K562 (cell line): ENCODE measurements around the gene CDKN1C. TPM values are rescaled to one million over a fixed set of nuclear protein-coding genes. Genes with fewer than 3 reads are reported as not detected.

Experiments
- ARHGAP35 ChIP-seq: fragments of 450-650 bp; IDR thresholded peaks from 2 replicates; pipeline ENCODE4 v1.6.1; 2018; ENCODE audit not compliant: partially characterized antibody
- ASH1L ChIP-seq: fragments of 450-650 bp; IDR thresholded peaks from 2 replicates; pipeline ENCODE4 v1.6.1; 2018; ENCODE audit warnings: borderline replicate concordance, mild to moderate bottlenecking, low read depth; ENCODE audit not compliant: partially characterized antibody
- ATF3 ChIP-seq, 2 experiments: fragments of 450-650 bp in 1 of 2; sonication (generic) in 1 of 2; formaldehyde crosslinking in 1 of 2; IDR thresholded peaks in 1 of 2; conservative IDR thresholded peaks in 1 of 2; 2 replicates each; pipeline versions ENCODE4 v1.6.1 to v1.8.1; 2016 to 2023; ENCODE audit warnings: mild to moderate bottlenecking in 2 of 2, moderate library complexity in 2 of 2, inconsistent platforms in 1 of 2, missing genetic modification reagents in 1 of 2
- CXXC5 ChIP-seq: fragments of 250-450 bp; sonication (Bioruptor Pico); IDR thresholded peaks from 2 replicates; pipeline ENCODE4 v1.8.0; 2022; ENCODE audit warnings: inconsistent platforms, mild to moderate bottlenecking, moderate library complexity
- DPF2 ChIP-seq: fragments of 450-650 bp; IDR thresholded peaks from 2 replicates; pipeline ENCODE4 v1.6.1; 2016
- GATAD2B ChIP-seq: fragments of 450-650 bp; IDR thresholded peaks from 2 replicates; pipeline ENCODE4 v1.6.1; 2017; ENCODE audit warnings: mild to moderate bottlenecking, borderline replicate concordance
- HCFC1 ChIP-seq: IDR thresholded peaks from 2 replicates; pipeline ENCODE4 v1.6.1; 2012; ENCODE audit warnings: low read depth, low read length, improper control_type of control experiment
- HDAC2 ChIP-seq: fragments of 450-650 bp; IDR thresholded peaks from 2 replicates; pipeline ENCODE4 v1.6.1; 2016; ENCODE audit warnings: mild to moderate bottlenecking
- IRF9 ChIP-seq: fragments of 450-650 bp; IDR thresholded peaks from 2 replicates; pipeline ENCODE4 v1.6.1; 2016; ENCODE audit warnings: missing biosample characterization, missing genetic modification characterization
- L3MBTL2 ChIP-seq: fragments of 450-650 bp; IDR thresholded peaks from 2 replicates; pipeline ENCODE4 v1.6.1; 2016; ENCODE audit warnings: mild to moderate bottlenecking, moderate library complexity
- MYC ChIP-seq, 2 experiments: fragments of 250-450 bp in 1 of 2; sonication (Bioruptor Pico) in 1 of 2; IDR thresholded peaks; 2 replicates each; pipeline versions ENCODE4 v1.5.1 to v1.6.1; 2012 to 2021; ENCODE audit warnings: low read depth in 2 of 2, borderline replicate concordance in 1 of 2, improper control_type of control experiment in 1 of 2, low read length in 1 of 2, mild to moderate bottlenecking in 1 of 2, moderate library complexity in 1 of 2
- NCOR1 ChIP-seq: fragments of 450-650 bp; IDR thresholded peaks from 2 replicates; pipeline ENCODE4 v1.6.1; 2016; ENCODE audit warnings: mild to moderate bottlenecking, moderate library complexity
- NR1H2 ChIP-seq: sonication (generic); formaldehyde crosslinking; IDR thresholded peaks from 2 replicates; pipeline ENCODE4 v1.4.0; 2020; ENCODE audit warnings: mild to moderate bottlenecking, missing genetic modification reagents
- NRF1 ChIP-seq, 2 experiments: fragments of 450-650 bp; IDR thresholded peaks in 1 of 2; conservative IDR thresholded peaks in 1 of 2; 2 replicates each; pipeline ENCODE4 v1.6.1; 2014; ENCODE audit warnings: mild to moderate bottlenecking in 2 of 2
- PML ChIP-seq: IDR thresholded peaks from 2 replicates; pipeline ENCODE4 v1.6.1; 2012; ENCODE audit warnings: low read length, inconsistent platforms
- RB1 ChIP-seq: fragments of 450-650 bp; IDR thresholded peaks from 2 replicates; pipeline ENCODE4 v1.6.1; 2017; ENCODE audit warnings: low read depth, mild to moderate bottlenecking
- SRSF7 ChIP-seq: fragments of 200-400 bp; formaldehyde crosslinking; optimal IDR thresholded peaks from 2 replicates; pipeline ENCODE3; 2017; ENCODE audit warnings: mild to moderate bottlenecking, low read depth, low read length
- TFAP4 ChIP-seq: sonication (generic); formaldehyde crosslinking; IDR thresholded peaks from 2 replicates; pipeline ENCODE4 v1.8.0; 2022; ENCODE audit warnings: missing genetic modification reagents, mild to moderate bottlenecking, moderate library complexity, borderline replicate concordance
- ZEB2 ChIP-seq: fragments of 450-650 bp; IDR thresholded peaks from 2 replicates; pipeline ENCODE4 v1.6.1; 2016
- ZNF165 ChIP-seq: fragments of 250-450 bp; sonication (Bioruptor Pico); IDR thresholded peaks from 2 replicates; pipeline ENCODE4 v1.4.0; 2020; ENCODE audit warnings: borderline replicate concordance
- ZNF551 ChIP-seq: fragments of 250-450 bp; sonication (Bioruptor Pico); IDR thresholded peaks from 2 replicates; pipeline ENCODE4 v1.5.0; 2021; ENCODE audit warnings: mild to moderate bottlenecking, moderate library complexity
- ZNF609 ChIP-seq: sonication (generic); formaldehyde crosslinking; IDR thresholded peaks from 2 replicates; pipeline ENCODE4 v1.8.1; 2023; ENCODE audit warnings: missing genetic modification reagents, mild to moderate bottlenecking, borderline replicate concordance
- ZNF764 ChIP-seq: fragments of 250-450 bp; sonication (Bioruptor Pico); IDR thresholded peaks from 2 replicates; pipeline ENCODE4 v1.4.0; 2020; ENCODE audit warnings: low read depth, mild to moderate bottlenecking, moderate library complexity
- polyA plus RNA-seq, 8 experiments: library from polyadenylated mRNA; depleted of rRNA in 4 of 8; stranded (reverse) in 5 of 8; unstranded in 3 of 8; fragments of >200 nt; fragmentation: Nextera tagmentation in 2 of 8; fragmentation: Illumina TruSeq in 1 of 8; extraction: Ambion mirVana in 2 of 8; extraction: Trizol in 1 of 8; gene quantifications; 2 replicates each; pipeline versions ENCODE4 v1.2.1 to v1.2.3, GENCODE V29; 2011 to 2014; ENCODE audit warnings: inconsistent platforms in 1 of 8, missing spikeins in 1 of 8
- total RNA-seq, 7 experiments: library from RNA; depleted of rRNA in 6 of 7; stranded (reverse); fragments of >200 nt in 6 of 7; fragmentation: Illumina TruSeq in 2 of 7; extraction: Trizol in 2 of 7; gene quantifications; 2 replicates each; pipeline versions ENCODE4 v1.2.1 to v1.2.3, GENCODE V29; 2011 to 2021; ENCODE audit warnings: low replicate concordance in 1 of 7

CDKN1C gene
- total and polyA plus RNA-seq, 9 of the 15 experiments (the other 6 are each of a cell fraction or from before 2014, with no cell fraction given) = 2.8 to 21.1 (median 9.3) TPM

GRCh38 chr11:2846056-2846455 is 39.5 kb downstream of the CDKN1C start (continued):
- TF ChIP-seq PML (no peak), HDAC2 (peak; percentile 74; the same call in 1 of the 2 replicates), NCOR1 (no peak), ATF3 (IDR thresholded peaks at IDR 0.05) (peak; percentile 88), ATF3 (CRISPR knock-in tag; conservative IDR thresholded peaks at IDR 0.05) (no peak), ZNF609 (no peak), ASH1L (no peak), ZNF551 (no peak), ZNF165 (CRISPR knock-in tag) (no peak), SRSF7 (no peak), ZNF764 (CRISPR knock-in tag) (no peak), MYC (IDR thresholded peaks at IDR 0.05; ENCODE audit: low read depth, low read length) (peak; percentile 40; the same call in 1 of the 2 replicates), MYC (CRISPR knock-in tag; IDR thresholded peaks at IDR 0.05; ENCODE audit: borderline replicate concordance, low read depth) (no peak), ARHGAP35 (no peak), GATAD2B (peak; percentile 17; the same call in 1 of the 2 replicates), NR1H2 (CRISPR knock-in tag) (no peak), IRF9 (tag) (no peak), RB1 (no peak; the same call in 1 of the 2 replicates), CXXC5 (no peak), NRF1 (conservative IDR thresholded peaks at IDR 0.05 in 1 of 2, IDR thresholded peaks at IDR 0.05 in 1 of 2) (peak; percentile 20 to 39; a peak in 1 of 4 replicates), HCFC1 (no peak), DPF2 (peak; percentile 89), TFAP4 (CRISPR knock-in tag) (peak; percentile 30; the same call in 1 of the 2 replicates), L3MBTL2 (peak; percentile 84), ZEB2 (peak; percentile 79)
